Bronchial epithelial cell (primary cell): ENCODE measurements around the gene PPT2. TPM values are rescaled to one million over a fixed set of nuclear protein-coding genes. Genes with fewer than 3 reads are reported as not detected.

ENCODE experiments used
- DNase-seq: peaks from one replicate; pipeline ENCODE4 v3.0.0-alpha.2; 2010; ENCODE audit warnings: low read depth
- FAIRE-seq: peaks from 2 replicates; lab custom pipeline; 2011; peaks lifted over from hg19 to GRCh38; lab: Jason Lieb, UNC
- H3K27me3 ChIP-seq: 2 replicates; pipeline ENCODE4 v1.5.1; 2011; ENCODE audit warnings: low read length; ENCODE audit not compliant: control insufficient read depth, insufficient read depth
- H3K36me3 ChIP-seq: 2 replicates; pipeline ENCODE4 v1.5.1; 2011; ENCODE audit warnings: low read length; ENCODE audit not compliant: control insufficient read depth, insufficient read depth
- H3K4me3 ChIP-seq: 2 replicates; pipeline ENCODE4 v1.5.1; 2011; ENCODE audit warnings: mild to moderate bottlenecking, low read depth, low read length, control low read depth
- total RNA-seq: library from RNA; depleted of rRNA; stranded (reverse); fragments of >200 nt; gene quantifications from 2 replicates; pipeline ENCODE4 v1.2.1, GENCODE V29; 2014
- TF ChIP-seq, protein P1 (sequence below): IDR thresholded peaks from 2 replicates; pipeline ENCODE4 v1.5.1; 2011; ENCODE audit warnings: mild to moderate bottlenecking, moderate library complexity, low read length, control low read depth, inconsistent platforms; ENCODE audit not compliant: insufficient read depth, severe bottlenecking

PPT2 gene
- total RNA-seq, 1 donor from 2014 or later = 5.8 TPM

DNA sequence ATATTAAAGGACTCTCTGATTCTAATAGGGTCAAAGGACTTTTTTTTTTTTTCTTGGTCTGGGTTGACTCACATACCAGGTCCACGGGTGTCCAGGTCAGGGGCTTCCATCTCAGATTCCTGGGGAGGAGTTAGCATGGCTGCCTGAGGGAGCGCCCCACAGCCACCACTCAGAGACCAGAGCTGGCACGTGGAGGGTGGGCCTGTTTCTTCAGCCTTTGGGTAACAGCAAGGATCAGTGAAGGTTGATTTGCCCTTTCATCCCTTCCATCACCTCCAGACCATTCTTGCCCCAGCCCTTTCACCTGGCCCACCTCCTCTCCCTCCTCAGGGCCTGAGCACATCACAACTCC, 44.4 kb downstream of the PPT2 start:
- no peak for FAIRE-seq
- Histone ChIP-seq H3K27me3 (no peaks in the 10 kb centered on the region), H3K4me3 (no peak overlapping the region), H3K36me3 (no peaks in the 10 kb centered on the region)
- TF ChIP-seq, protein P1, sequence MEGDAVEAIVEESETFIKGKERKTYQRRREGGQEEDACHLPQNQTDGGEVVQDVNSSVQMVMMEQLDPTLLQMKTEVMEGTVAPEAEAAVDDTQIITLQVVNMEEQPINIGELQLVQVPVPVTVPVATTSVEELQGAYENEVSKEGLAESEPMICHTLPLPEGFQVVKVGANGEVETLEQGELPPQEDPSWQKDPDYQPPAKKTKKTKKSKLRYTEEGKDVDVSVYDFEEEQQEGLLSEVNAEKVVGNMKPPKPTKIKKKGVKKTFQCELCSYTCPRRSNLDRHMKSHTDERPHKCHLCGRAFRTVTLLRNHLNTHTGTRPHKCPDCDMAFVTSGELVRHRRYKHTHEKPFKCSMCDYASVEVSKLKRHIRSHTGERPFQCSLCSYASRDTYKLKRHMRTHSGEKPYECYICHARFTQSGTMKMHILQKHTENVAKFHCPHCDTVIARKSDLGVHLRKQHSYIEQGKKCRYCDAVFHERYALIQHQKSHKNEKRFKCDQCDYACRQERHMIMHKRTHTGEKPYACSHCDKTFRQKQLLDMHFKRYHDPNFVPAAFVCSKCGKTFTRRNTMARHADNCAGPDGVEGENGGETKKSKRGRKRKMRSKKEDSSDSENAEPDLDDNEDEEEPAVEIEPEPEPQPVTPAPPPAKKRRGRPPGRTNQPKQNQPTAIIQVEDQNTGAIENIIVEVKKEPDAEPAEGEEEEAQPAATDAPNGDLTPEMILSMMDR = no peak
- no peak for DNase-seq

DNA sequence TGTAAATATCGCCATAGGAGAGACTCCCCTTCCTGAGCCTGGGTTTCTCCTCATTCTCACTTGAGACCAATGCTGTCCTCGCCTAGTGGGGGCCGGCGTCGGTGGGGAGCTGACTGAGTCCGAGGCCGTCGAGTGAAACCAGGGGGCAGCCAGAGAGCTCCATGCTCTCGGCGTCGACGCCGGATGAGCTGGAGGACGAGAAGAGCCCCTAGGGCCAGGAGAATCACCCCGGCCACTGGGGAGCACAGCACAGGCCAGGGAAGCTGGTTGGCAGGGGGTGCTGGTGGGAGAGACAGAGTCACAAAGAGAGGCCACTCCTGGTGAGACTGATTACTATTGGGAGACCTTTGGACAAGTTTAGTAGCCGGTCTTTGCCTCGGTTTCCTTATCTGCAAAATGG, 44.9 kb downstream of the PPT2 start:
- TF ChIP-seq, protein P1 = no peak
- Histone ChIP-seq H3K36me3 (no peaks in the 10 kb centered on the region), H3K27me3 (no peaks in the 10 kb centered on the region), H3K4me3 (no peak overlapping the region)
- no peak for DNase-seq
- FAIRE-seq = no peak

DNA sequence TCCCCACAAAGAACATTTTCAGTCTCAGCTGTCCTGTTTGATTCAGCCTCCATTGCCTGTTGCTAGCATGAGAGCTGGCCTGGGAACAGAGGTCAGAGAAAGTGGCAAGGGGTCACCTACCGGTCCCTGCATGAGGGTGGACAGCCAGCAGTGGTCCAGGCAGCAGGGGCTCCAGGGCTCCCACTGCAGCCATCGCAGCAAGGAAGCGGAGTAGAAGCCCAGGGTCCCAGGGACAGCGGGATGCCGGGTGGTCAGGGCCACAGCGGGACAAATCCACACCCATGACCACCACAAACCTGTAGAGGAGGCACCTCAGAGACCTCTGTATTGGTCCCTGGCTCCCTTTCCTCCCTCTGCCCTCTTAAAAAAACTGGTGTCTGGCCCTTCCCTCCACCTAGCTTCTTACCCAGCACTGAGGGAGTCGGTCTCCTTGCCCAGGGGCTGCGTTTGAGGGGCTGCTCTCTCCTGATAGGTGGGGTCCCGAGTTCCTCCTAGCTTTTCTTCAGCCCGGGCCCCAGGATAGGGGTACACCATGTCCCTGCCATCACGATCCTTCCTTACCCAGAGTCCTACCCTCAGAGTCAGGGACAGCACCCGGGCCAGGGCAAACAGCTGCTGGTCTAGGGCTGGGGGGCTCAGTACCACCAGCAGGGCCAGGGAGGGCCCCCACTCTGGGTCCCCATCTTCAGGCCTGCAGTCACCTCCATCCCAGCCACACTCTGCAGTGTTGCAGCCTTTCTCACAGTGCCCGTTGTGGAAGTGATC, 47.0 kb downstream of the PPT2 start:
- FAIRE-seq (no peak), DNase-seq (no peak)
- Histone ChIP-seq H3K36me3 (no peaks in the 10 kb centered on the region), H3K27me3 (no peaks in the 10 kb centered on the region), H3K4me3 (no peak overlapping the region)
- TF ChIP-seq, protein P1 = no peak

DNA sequence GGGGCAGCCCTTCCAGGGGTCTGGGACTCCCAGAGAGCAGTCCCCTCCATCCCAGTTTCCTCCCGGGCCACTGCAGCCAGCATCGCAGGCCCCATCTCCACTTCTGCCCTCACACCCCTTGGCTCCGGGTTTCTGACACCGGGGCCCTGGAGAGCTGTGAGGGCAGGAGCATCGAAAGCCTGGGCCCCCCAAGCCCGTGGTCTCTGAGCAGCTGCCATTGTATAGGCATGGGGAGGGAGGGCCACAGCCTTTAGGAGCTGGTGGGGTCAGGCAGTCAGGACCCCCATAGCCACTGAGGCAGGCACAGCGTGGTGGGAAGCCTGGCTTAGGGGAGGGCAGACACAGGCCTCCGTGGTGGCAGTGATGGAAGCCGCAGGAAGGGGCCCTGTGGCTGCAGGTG, 48.2 kb downstream of the PPT2 start:
- H3K4me3 ChIP-seq = no peak overlapping the region
- TF ChIP-seq, protein P1 = no peak
- FAIRE-seq = no peak
- no peak for DNase-seq
- H3K27me3 ChIP-seq = no peaks in the 10 kb centered on the region
- no peaks in the 10 kb centered on the region for H3K36me3 ChIP-seq

DNA sequence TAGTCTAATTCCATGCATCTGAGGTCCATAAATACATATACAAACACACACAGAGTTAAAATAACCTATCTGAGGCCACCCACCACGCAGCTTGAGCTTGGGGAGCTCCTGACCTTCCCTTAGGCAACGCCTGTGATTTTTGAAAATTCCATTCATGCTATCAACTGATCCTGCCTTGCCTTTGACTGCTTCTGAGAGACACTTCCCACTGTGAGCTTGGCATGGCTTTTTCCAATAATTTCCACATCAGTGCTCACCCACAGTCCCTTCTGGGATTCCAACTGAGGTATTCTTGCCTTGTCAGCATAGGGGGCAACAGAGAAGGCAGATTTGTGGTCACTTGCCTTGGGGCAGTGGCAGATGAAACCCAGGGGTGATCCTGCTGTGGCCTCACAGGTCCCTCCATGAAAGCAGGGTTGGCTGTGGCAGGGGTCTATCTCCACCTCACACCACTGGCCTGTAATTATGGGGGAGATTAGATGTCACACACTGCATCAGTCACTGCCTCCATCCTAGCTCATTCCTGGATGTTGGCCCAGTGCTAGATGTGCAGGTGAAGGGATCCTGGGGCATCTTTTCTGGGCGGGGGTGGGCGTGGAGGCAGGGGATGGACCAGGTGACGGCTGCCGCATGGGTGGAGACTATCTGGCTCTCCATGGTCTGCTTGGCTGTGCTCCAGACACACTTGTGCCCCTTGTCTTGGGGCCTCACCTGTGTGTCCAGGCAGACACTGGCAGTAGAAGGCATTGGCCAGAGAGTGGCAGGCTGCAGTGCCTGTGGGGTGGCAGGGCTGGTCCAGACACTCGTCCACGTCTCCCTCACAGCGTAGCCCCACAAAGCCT, 49.7 kb downstream of the PPT2 start:
- FAIRE-seq (peak; percentile 7), DNase-seq (no peak)
- TF ChIP-seq, protein P1 = no peak
- Histone ChIP-seq H3K27me3 (no peaks in the 10 kb centered on the region), H3K36me3 (no peaks in the 10 kb centered on the region), H3K4me3 (no peak overlapping the region)
